Activated naive CD8-positive, alpha-beta T cell treated with anti-CD3 and anti-CD28 coated beads, Interleukin-2, amount 10 ng/mL, durations not matched to agents 7 days and 5 days (primary cell): Measurements from ENCODE around the gene NOX5. TPM values are rescaled to one million over a fixed set of nuclear protein-coding genes. Genes with fewer than 3 reads are reported as not detected.
"Not testable (repeated sequence)": the region's sequence is repeated elsewhere in the genome, so short reads cannot be mapped to it uniquely, and the experiment has no call there.

Experiments
- ATAC-seq: fragments of 150-1000 bp; cut with Tn5 transposase; one replicate; pipeline ENCODE4 v1.10.0; 2021; ENCODE audit warnings: low read depth, moderate library complexity
- POLR2A ChIA-PET: fragments of 350-600 bp; sonication (Branson Sonifier 250); formaldehyde crosslinking; loops from one replicate; lab custom pipeline; 2021; ENCODE audit warnings: antibody characterized with exemption; lab: Charles Lee
- DNase-seq: peaks from one replicate; pipeline ENCODE4 v3.0.0; 2021
- H3K27ac Mint-ChIP-seq: one replicate; pipeline ENCODE4 v1.8.0; 2022; ENCODE audit warnings: mild to moderate bottlenecking, mixed read lengths
- H3K27me3 Mint-ChIP-seq: one replicate; pipeline ENCODE4 v1.8.0; 2022; ENCODE audit warnings: mild to moderate bottlenecking, moderate library complexity, mixed read lengths
- H3K36me3 Mint-ChIP-seq: one replicate; pipeline ENCODE4 v1.8.0; 2021; ENCODE audit warnings: mild to moderate bottlenecking, mixed read lengths
- H3K4me1 Mint-ChIP-seq: one replicate; pipeline ENCODE4 v1.8.0; 2021; ENCODE audit warnings: mixed read lengths
- H3K4me3 Mint-ChIP-seq: one replicate; pipeline ENCODE4 v1.8.0; 2022; ENCODE audit warnings: mild to moderate bottlenecking, moderate library complexity, mixed read lengths
- H3K9me3 Mint-ChIP-seq: one replicate; pipeline ENCODE4 v1.8.0; 2021; ENCODE audit warnings: mixed read lengths
- total RNA-seq, 2 experiments: library from RNA; stranded (reverse); gene quantifications; one replicate each; pipeline ENCODE4 v1.2.3, GENCODE V29; 2021

Gene NOX5
- total RNA-seq: under 1 TPM in 1 of 2 experiments, not detected in 1; 0.06 TPM

GRCh38 chr15:69014454-69014853, at the start of gene NOX5:
TSS of gene NOX5 (plus strand) at chr15:69014695. CDS start at chr15:69014736, 41 bp downstream.
- no peak for ATAC-seq
- H3K4me1 Mint-ChIP-seq: no peaks in the 10 kb centered on the region
- H3K27me3 Mint-ChIP-seq: peaks cover 10% of the 10 kb centered on the region
- peaks cover 8% of the 10 kb centered on the region for H3K9me3 Mint-ChIP-seq
- no peak within 1 kb of the TSS for H3K27ac Mint-ChIP-seq
- POLR2A ChIA-PET: no interaction called here
- H3K4me3 Mint-ChIP-seq: no peak within 1 kb of the TSS
- no peak for DNase-seq
- no peaks in the 10 kb centered on the region for H3K36me3 Mint-ChIP-seq

- no peak for ATAC-seq
- peaks cover 25% of the 10 kb centered on the region for H3K27me3 Mint-ChIP-seq
- no peak overlapping the region for H3K27ac Mint-ChIP-seq
- H3K4me1 Mint-ChIP-seq: no peaks in the 10 kb centered on the region
- H3K9me3 Mint-ChIP-seq: peaks cover 8% of the 10 kb centered on the region
- peaks cover 2% of the 10 kb centered on the region for H3K36me3 Mint-ChIP-seq
- H3K4me3 Mint-ChIP-seq: no peak overlapping the region
- no peak for DNase-seq
- POLR2A ChIA-PET: no interaction called here
These were observed 47.5 kb upstream of the NOX5 start for GRCh38 chr15:68966996-68967395.

DNA sequence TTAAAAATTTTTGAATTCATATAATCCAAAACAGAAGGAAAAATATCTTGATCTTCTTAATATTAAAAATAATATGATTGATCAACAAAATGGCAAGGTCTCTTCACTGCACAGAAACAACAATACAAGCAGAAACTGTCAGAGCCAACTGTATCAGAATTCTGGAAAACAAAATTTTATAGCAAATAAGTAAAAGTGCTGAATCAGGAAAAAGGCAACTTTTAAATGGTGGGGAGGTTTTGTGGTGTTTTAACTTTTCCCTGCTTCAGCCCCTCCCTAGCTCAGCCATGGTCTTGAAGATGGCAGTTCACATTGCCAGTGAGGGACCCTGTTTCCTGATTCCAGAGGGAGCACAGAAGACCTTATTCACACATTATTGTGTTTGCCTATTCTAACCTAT, 46.5 kb upstream of the NOX5 start:
- Mint-ChIP-seq H3K36me3 (peaks cover 2% of the 10 kb centered on the region), H3K4me1 (no peaks in the 10 kb centered on the region), H3K4me3 (no peak overlapping the region), H3K27ac (no peak overlapping the region), H3K9me3 (peaks cover 8% of the 10 kb centered on the region), H3K27me3 (peaks cover 21% of the 10 kb centered on the region)
- ATAC-seq (no peak), DNase-seq (no peak)
- POLR2A ChIA-PET: no interaction called here

DNA sequence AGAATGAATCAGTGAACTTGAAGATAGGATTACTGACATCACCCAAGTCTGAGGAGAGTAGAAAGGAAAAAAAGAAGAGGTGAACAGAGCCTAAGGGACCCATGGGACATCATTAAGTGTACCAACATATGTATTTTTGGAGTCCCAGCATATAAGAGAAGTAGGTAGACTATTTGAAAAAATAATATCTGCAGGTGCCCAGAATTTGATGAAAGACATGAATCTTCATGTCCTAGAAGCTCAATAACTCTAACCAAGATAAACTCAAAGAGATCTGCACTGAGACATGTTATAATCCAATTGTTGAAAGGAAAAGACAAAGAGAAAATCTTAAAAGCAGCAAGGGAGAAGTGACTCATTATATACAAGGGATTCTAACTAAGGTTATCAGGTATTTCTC, 45.2 kb upstream of the NOX5 start:
- Mint-ChIP-seq H3K27me3 (peaks cover 16% of the 10 kb centered on the region), H3K9me3 (peaks cover 8% of the 10 kb centered on the region), H3K36me3 (peaks cover 2% of the 10 kb centered on the region), H3K4me3 (no peak overlapping the region), H3K4me1 (no peaks in the 10 kb centered on the region), H3K27ac (no peak overlapping the region)
- no peak for ATAC-seq
- no peak for DNase-seq
- POLR2A ChIA-PET: no interaction called here

- peaks cover 2% of the 10 kb centered on the region for H3K36me3 Mint-ChIP-seq
- no peak for ATAC-seq
These were observed 42.1 kb upstream of the NOX5 start for GRCh38 chr15:68972201-68973065.

GRCh38 chr15:68975651-68976160, 38.8 kb upstream of the NOX5 start:
- H3K4me3 Mint-ChIP-seq, H3K36me3 Mint-ChIP-seq, POLR2A ChIA-PET, ATAC-seq, DNase-seq, H3K27ac Mint-ChIP-seq, H3K27me3 Mint-ChIP-seq, H3K4me1 Mint-ChIP-seq, H3K9me3 Mint-ChIP-seq: not testable (repeated sequence)

More at GRCh38 chr15:68972201-68973065, 42.1 kb upstream of the NOX5 start:
- DNase-seq: no peak
- peaks cover 14% of the 10 kb centered on the region for H3K27me3 Mint-ChIP-seq
- POLR2A ChIA-PET: no interaction called here
- peaks cover 16% of the 10 kb centered on the region for H3K9me3 Mint-ChIP-seq
- H3K4me3 Mint-ChIP-seq: no peak overlapping the region
- H3K4me1 Mint-ChIP-seq: no peaks in the 10 kb centered on the region
- H3K27ac Mint-ChIP-seq: no peak overlapping the region

DNA sequence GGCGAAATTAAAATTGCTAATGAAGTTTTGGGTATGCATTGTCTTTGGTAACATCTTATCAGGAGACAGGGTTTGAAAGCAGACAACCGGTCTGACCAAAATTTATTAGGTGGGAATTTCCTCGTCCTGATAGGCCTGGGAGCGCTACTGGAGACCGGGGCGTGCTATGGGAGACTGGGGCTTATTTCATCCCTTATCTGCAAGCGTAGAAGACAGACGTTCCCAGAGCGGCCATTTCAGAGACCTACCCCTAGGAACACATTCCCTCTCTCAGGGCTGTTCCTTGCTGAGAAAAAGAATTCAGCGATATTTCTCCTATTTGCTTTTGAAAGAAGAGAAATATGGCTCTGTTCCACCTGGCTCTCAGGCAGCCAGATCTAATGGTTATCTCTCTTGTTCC, 37.1 kb upstream of the NOX5 start:
- ATAC-seq: not testable (repeated sequence)

GRCh38 chr15:68979006-68979405, 35.5 kb upstream of the NOX5 start:
- H3K27me3 Mint-ChIP-seq: peaks cover 6% of the 10 kb centered on the region
- no peaks in the 10 kb centered on the region for H3K4me1 Mint-ChIP-seq
- POLR2A ChIA-PET: no interaction called here
- H3K36me3 Mint-ChIP-seq: no peaks in the 10 kb centered on the region
- H3K27ac Mint-ChIP-seq: no peak overlapping the region
- ATAC-seq (no peak), DNase-seq (no peak)
- peaks cover 8% of the 10 kb centered on the region for H3K9me3 Mint-ChIP-seq
- no peak overlapping the region for H3K4me3 Mint-ChIP-seq

More for the DNA sequence above, 37.1 kb upstream of the NOX5 start:
- DNase-seq, H3K27me3 Mint-ChIP-seq, H3K9me3 Mint-ChIP-seq, H3K27ac Mint-ChIP-seq, POLR2A ChIA-PET, H3K4me1 Mint-ChIP-seq, H3K36me3 Mint-ChIP-seq, H3K4me3 Mint-ChIP-seq: not testable (repeated sequence)

DNA sequence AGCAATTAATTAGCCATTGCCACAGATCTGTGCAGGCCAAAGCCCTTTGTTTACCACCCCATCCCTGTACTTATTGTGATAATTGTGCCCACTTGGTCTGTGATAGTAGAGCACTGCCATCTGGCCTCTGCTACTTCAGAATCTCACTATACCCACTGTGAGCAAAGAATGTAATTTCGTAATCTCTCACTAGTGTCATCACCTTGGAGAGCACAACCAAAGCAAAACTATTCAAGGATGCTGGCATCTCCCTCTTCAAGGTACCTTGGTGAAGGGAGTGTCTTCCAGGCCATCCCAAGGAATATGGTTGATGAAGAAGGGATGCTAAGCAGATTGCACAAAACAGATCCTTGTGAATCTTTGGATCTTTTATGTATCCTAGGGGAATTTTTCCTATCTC, 34.7 kb upstream of the NOX5 start:
- Mint-ChIP-seq H3K4me3 (no peak overlapping the region), H3K27ac (no peak overlapping the region)
- no peak for DNase-seq

DNA sequence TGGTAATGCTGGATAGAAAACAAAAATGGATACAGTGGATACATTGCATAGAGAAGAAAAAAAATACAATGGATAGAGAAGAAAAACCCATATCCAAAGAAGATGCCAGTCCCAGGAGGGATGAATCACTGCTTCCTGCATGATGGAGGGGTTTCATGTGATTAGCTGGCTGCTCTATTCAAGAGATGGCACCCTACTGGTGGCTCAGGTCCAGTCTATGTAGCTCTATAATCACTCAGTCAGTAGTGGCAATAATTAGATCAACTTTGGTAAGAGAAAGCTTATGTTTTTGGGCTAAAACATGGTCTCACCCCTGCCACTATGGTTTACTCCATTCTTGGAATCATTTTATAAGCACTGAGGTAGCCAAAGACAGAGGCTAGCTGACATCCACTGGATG, 33.7 kb upstream of the NOX5 start:
- Mint-ChIP-seq H3K9me3 (peaks cover 3% of the 10 kb centered on the region), H3K27ac (no peak overlapping the region), H3K36me3 (no peaks in the 10 kb centered on the region), H3K4me1 (no peaks in the 10 kb centered on the region), H3K4me3 (no peak overlapping the region), H3K27me3 (peaks cover 7% of the 10 kb centered on the region)
- no peak for ATAC-seq
- no peak for DNase-seq
- POLR2A ChIA-PET: no interaction called here

More for the DNA sequence above, 34.7 kb upstream of the NOX5 start:
- peaks cover 4% of the 10 kb centered on the region for H3K27me3 Mint-ChIP-seq
- no peaks in the 10 kb centered on the region for H3K4me1 Mint-ChIP-seq
- no peak for ATAC-seq
- POLR2A ChIA-PET: no interaction called here
- H3K36me3 Mint-ChIP-seq: no peaks in the 10 kb centered on the region
- peaks cover 4% of the 10 kb centered on the region for H3K9me3 Mint-ChIP-seq

- DNase-seq: no peak
- POLR2A ChIA-PET: no interaction called here
- Mint-ChIP-seq H3K27me3 (peaks cover 7% of the 10 kb centered on the region), H3K36me3 (no peaks in the 10 kb centered on the region), H3K9me3 (no peaks in the 10 kb centered on the region), H3K4me3 (no peak overlapping the region), H3K27ac (no peak overlapping the region), H3K4me1 (no peaks in the 10 kb centered on the region)
- ATAC-seq: no peak
These were observed 32.6 kb upstream of the NOX5 start for GRCh38 chr15:68981941-68982340.

GRCh38 chr15:68982976-68983563, 31.4 kb upstream of the NOX5 start:
- Mint-ChIP-seq H3K36me3 (no peaks in the 10 kb centered on the region), H3K4me1 (no peaks in the 10 kb centered on the region), H3K27ac (no peak overlapping the region), H3K4me3 (no peak overlapping the region), H3K27me3 (peaks cover 13% of the 10 kb centered on the region), H3K9me3 (no peaks in the 10 kb centered on the region)
- DNase-seq (no peak), ATAC-seq (no peak)
- POLR2A ChIA-PET: no interaction called here

GRCh38 chr15:68983961-68984481, 30.5 kb upstream of the NOX5 start:
- no peak overlapping the region for H3K27ac Mint-ChIP-seq
- peaks cover 13% of the 10 kb centered on the region for H3K27me3 Mint-ChIP-seq
- H3K4me3 Mint-ChIP-seq: no peak overlapping the region
- no peaks in the 10 kb centered on the region for H3K9me3 Mint-ChIP-seq
- POLR2A ChIA-PET: no interaction called here
- ATAC-seq (no peak), DNase-seq (no peak)
- no peaks in the 10 kb centered on the region for H3K36me3 Mint-ChIP-seq
- H3K4me1 Mint-ChIP-seq: no peaks in the 10 kb centered on the region

DNA sequence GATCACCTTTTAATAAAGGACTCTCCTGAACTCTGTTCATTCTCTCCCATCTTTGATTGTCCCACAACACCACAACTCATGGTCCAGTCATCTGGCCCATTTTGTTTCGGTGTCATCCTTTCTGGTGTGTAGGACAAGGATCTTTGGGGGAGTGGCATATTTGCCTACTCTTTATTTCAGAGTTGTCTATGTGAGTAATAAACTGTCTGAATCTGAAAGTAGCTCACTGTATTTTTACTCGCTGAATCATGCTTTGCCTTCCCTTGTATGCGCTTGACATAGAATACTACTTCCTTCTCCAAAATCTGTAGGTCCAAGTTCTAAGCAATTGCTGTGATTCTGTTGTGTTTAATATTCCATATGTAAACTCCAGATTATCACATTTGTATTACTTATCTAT, 29.9 kb upstream of the NOX5 start:
- Mint-ChIP-seq H3K4me1 (no peaks in the 10 kb centered on the region), H3K36me3 (no peaks in the 10 kb centered on the region), H3K27me3 (peaks cover 13% of the 10 kb centered on the region), H3K27ac (no peak overlapping the region), H3K9me3 (no peaks in the 10 kb centered on the region), H3K4me3 (no peak overlapping the region)
- ATAC-seq (no peak), DNase-seq (no peak)
- POLR2A ChIA-PET: no interaction called here
